ENCODE data around the gene MTA1.

MTA1 gene

DNA sequence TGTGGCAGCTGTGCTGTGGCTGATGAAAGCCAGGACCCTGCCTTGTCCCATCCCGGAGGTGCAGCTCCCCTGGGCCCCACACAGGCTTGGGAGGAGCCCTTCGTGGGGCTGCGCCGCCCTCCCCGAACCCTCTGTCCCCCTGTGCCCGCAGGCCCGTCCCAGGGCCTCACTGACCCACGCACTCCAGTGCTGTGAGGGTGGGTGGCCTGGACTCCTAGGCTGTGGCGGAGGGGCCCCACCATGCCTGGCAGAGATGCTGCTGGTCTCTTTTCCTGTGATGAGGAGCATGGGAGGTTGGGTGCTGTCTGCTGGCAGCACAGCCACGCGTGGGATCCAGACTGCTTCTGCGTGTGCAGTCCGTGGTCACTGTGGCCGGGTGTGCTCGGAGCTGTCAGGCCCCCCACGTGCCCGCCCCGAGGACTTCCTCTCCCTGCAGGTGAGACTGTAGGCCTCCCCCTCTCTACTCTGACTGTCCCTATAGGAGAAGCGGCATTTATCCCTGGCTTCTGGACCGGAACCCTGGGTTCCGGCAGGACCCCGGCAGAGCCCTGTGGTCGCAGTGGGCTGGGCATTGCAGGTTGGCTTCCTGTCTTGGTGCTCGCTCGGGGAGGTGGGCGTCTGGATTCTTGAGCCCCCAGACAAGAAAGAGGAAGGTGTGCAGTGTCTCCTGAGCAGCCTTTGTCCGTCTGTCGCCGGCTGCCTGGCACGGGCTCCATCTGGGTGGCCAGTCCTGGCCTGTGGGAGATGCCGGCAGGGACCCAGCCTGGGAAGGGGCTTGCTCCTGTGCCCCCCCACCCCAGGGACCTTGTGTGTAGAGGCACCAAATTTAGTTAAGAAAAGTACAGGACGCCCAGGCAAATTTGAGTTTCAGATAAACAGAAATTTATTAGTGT lies 2.3 kb downstream of the MTA1 start:
- peak overlapping the region; percentile 92 for H3K4me3 ChIP-seq (ENCODE audit: low read depth, low read length)

DNA sequence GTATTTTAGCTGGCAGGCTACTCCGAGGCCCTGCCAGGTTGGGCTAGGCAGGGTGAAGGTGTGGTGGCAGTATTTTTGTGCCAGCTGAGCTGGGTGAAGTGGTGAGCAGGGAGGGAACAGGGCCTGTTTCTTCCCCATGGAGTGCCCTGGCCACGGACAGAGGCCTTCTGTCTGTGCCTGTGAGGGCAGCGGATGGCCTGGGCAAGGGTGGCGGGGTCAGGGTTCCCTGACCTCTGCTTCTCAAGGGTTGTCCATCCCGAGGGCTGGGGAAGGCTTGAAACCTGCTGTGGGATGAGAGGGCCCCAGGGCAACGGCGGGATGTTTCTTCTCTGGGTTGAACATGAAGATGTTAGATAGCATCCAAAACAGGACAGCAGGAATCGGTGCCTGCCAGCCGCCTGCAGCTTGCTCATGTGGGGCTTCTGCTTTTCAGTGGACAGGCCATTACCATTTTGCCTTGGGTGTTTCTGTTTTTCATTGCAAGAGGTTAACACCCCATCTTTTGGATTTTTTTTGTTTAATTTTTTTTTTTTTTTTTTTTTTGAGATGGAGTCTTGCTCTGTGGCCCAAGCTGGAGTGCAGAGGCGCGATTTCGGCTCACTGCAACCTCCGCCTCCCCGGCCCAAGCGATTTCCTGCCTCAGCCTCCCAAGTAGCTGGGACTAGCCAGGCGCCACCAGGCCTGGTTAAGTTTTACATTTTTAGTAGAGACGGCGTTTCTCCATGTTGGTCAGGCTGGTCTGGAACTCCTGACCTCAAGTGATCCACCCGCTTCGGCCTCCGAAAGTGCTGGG lies 3.3 kb downstream of the MTA1 start:
- DNase-seq (ENCODE audit: low read depth) = no peak
- no peak overlapping the region for H3K4me3 ChIP-seq (ENCODE audit: low read depth, low read length)
- TF ChIP-seq CTCF (IDR thresholded peaks at IDR 0.05; ENCODE audit: low read depth, low read length, missing control alignments) = no peak

More for the DNA sequence above, 2.3 kb downstream of the MTA1 start:
- DNase-seq (ENCODE audit: low read depth) = no peak
- no peak for TF ChIP-seq CTCF (IDR thresholded peaks at IDR 0.05; ENCODE audit: low read depth, low read length, missing control alignments)

DNA sequence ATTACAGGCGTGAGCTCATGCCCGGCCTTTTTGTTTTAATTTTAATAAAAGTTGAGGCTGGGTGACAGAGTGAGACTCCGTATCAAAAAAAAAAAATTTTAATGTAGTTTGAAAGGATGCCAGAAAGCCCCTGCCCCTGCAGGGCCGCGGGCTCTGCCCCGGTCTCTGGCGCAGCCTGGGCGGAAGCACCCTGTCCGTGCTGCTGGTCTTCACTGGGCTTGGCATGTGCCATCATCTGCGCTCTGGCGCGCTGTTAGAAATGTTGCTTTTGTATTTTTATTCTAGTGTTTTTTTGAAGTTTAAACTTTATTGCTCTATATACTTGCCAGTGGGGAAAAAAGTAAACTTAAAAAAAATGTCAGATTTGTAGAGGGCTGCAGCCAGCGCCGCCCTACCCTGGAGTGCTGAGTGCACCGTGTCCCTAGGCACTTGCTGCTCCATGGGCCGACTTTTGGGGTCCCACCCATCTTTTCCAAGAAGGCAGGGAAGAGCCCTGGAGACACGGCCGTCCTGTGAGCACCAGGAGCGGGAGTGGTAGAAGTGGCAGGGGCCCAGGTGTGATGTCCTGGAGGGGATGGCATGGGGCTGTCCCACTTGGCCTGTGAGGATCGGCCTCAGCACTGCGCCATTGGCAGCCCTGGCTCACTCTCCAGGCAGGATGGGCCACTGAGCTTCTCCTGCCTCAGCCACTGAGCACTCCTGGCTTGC lies 4.0 kb downstream of the MTA1 start:
- no peak for TF ChIP-seq CTCF (IDR thresholded peaks at IDR 0.05; ENCODE audit: low read depth, low read length, missing control alignments)
- DNase-seq (ENCODE audit: low read depth) = no peak
- no peak overlapping the region for H3K4me3 ChIP-seq (ENCODE audit: low read depth, low read length)

DNA sequence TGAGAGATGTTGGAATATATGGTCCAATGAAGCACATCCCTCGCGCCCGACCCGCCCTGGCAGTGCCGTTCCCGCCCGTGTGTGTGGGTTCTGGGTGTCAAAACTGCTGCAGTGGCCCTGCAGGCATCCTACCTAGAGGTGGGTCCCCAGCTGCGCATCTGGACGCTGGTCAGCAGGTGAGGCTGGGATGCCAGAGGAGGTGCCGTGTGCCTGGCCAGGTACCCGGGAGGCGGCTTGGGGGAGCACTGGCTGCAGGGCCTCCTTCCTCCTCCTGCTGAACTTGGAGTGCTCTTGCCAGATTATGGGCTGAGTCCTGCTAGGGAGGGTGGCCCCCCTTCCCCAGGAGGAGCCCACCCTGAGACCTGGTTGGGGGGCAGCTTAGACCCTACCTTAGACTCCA lies 5.2 kb downstream of the MTA1 start:
- no peak overlapping the region for H3K4me3 ChIP-seq (ENCODE audit: low read depth, low read length)
- DNase-seq (ENCODE audit: low read depth) = no peak
- TF ChIP-seq CTCF (IDR thresholded peaks at IDR 0.05; ENCODE audit: low read depth, low read length, missing control alignments) = no peak

- no peak for DNase-seq (ENCODE audit: low read depth)
- no peak for TF ChIP-seq CTCF (IDR thresholded peaks at IDR 0.05; ENCODE audit: low read depth, low read length, missing control alignments)
- H3K4me3 ChIP-seq (ENCODE audit: low read depth, low read length) = no peak overlapping the region
Measured at GRCh38 chr14:105425823-105426247, 6.2 kb downstream of the MTA1 start.

GRCh38 chr14:105426416-105427130 lies 6.9 kb downstream of the MTA1 start:
- no peak overlapping the region for H3K4me3 ChIP-seq (ENCODE audit: low read depth, low read length)
- no peak for DNase-seq (ENCODE audit: low read depth)
- TF ChIP-seq CTCF (IDR thresholded peaks at IDR 0.05; ENCODE audit: low read depth, low read length, missing control alignments) = no peak
